Endothelial cell of umbilical vein (primary cell): ENCODE data around the gene ITPKA. TPM values are rescaled to one million over a fixed set of nuclear protein-coding genes. Genes with fewer than 3 reads are reported as not detected.

Source experiments
- BruUV-seq: library from RNA; stranded (reverse); fragments of 400-500 nt; replicated peaks from 2 replicates; lab custom pipeline; 2021; lab: Mats Ljungman, UMichigan
- CTCF ChIA-PET: fragments of 300-600, 350-600 bp; sonication (Branson Sonifier 250); formaldehyde crosslinking; loops from one replicate; lab custom pipeline; 2021; ENCODE audit warnings: antibody characterized with exemption, inconsistent platforms; lab: Charles Lee
- POLR2A ChIA-PET: fragments of 300-600, 350-600 bp; sonication (Branson Sonifier 250); formaldehyde crosslinking; loops from one replicate; lab custom pipeline; 2021; ENCODE audit warnings: antibody characterized with exemption, inconsistent platforms; lab: Charles Lee
- DNase-seq: peaks from one replicate; pipeline ENCODE4 v3.0.0-alpha.2; 2011; ENCODE audit warnings: low read depth, low spot score
- FAIRE-seq: peaks from 2 replicates; lab custom pipeline; 2011; peaks lifted over from hg19 to GRCh38; lab: Jason Lieb, UNC
- H2AFZ ChIP-seq: 2 replicates; pipeline ENCODE4 v1.6.0; 2012; ENCODE audit warnings: low read depth, low read length, control low read depth, inconsistent platforms
- H3K27ac ChIP-seq: 2 replicates; pipeline ENCODE4 v1.5.1; 2011; ENCODE audit warnings: low read depth, mild to moderate bottlenecking, control low read depth, low read length, moderate library complexity; ENCODE audit not compliant: insufficient read depth
- H3K27me3 ChIP-seq, 2 experiments: 2 replicates each; pipeline versions ENCODE4 v1.6.0 to v1.6.1; 2011; ENCODE audit warnings: low read length in 2 of 2, mixed read lengths in 1 of 2; ENCODE audit not compliant: control insufficient read depth in 2 of 2, insufficient read depth in 2 of 2
- H3K36me3 ChIP-seq, 2 experiments: 2 replicates in 1 of 2; 3 replicates in 1 of 2; pipeline ENCODE4 v1.5.1; 2011; ENCODE audit warnings: low read length in 2 of 2, mild to moderate bottlenecking in 1 of 2, moderate library complexity in 1 of 2; ENCODE audit not compliant: control insufficient read depth in 2 of 2, insufficient read depth in 2 of 2; ENCODE audit errors: extremely low read depth in 1 of 2
- H3K4me1 ChIP-seq: 3 replicates; pipeline ENCODE4 v1.5.1; 2011; ENCODE audit warnings: mild to moderate bottlenecking, low read length; ENCODE audit not compliant: control insufficient read depth, insufficient read depth; ENCODE audit errors: extremely low read depth
- H3K4me2 ChIP-seq: 2 replicates; pipeline ENCODE4 v1.6.1; 2011; ENCODE audit warnings: low read length, control low read depth, mixed read lengths; ENCODE audit not compliant: insufficient read depth
- H3K4me3 ChIP-seq, 3 experiments: fragments of 200-600 bp in 1 of 3; sonication (generic), shearing (Covaris generic) in 1 of 3; replicated peaks in 1 of 3; 2 replicates each; pipeline ENCODE4 v1.5.1; 2011 to 2016; ENCODE audit warnings: control low read depth in 3 of 3, low read length in 3 of 3, mild to moderate bottlenecking in 2 of 3, inconsistent platforms in 1 of 3, low read depth in 1 of 3, moderate library complexity in 1 of 3; ENCODE audit not compliant: insufficient read depth in 1 of 3
- H3K79me2 ChIP-seq: 2 replicates; pipeline ENCODE4 v1.6.0; 2012; ENCODE audit warnings: low read length, inconsistent platforms; ENCODE audit not compliant: control insufficient read depth, insufficient read depth
- H3K9ac ChIP-seq: replicated peaks from 2 replicates; pipeline ENCODE3; 2011; ENCODE audit warnings: low read length, control low read depth; ENCODE audit not compliant: insufficient read depth; ENCODE audit errors: extremely low read depth
- H3K9me1 ChIP-seq: replicated peaks from 3 replicates; pipeline ENCODE4 v1.6.0; 2011; ENCODE audit warnings: mild to moderate bottlenecking, low read length; ENCODE audit not compliant: control insufficient read depth, insufficient read depth; ENCODE audit errors: extremely low read depth
- H3K9me3 ChIP-seq: replicated peaks from 2 replicates; pipeline ENCODE4 v1.5.1; 2012; ENCODE audit warnings: low read length, inconsistent platforms; ENCODE audit not compliant: control insufficient read depth, insufficient read depth
- H4K20me1 ChIP-seq: replicated peaks from 2 replicates; pipeline ENCODE3; 2011; ENCODE audit warnings: mild to moderate bottlenecking, low read length; ENCODE audit not compliant: control insufficient read depth, insufficient read depth; ENCODE audit errors: extremely low read depth
- CTCF ChIP-seq, 2 donors: IDR thresholded peaks; 1 replicate in 1 of 2; 2 replicates in 1 of 2; pipeline ENCODE4 v1.5.1; 2011; ENCODE audit warnings: low read length in 2 of 2, mild to moderate bottlenecking in 2 of 2, moderate library complexity in 2 of 2, control low read depth in 1 of 2, inconsistent platforms in 1 of 2, low read depth in 1 of 2; ENCODE audit not compliant: insufficient read depth in 1 of 2; ENCODE audit errors: extremely low read depth in 1 of 2
- FOS ChIP-seq: IDR thresholded peaks from 2 replicates; pipeline ENCODE4 v1.6.1; 2011; ENCODE audit warnings: mild to moderate bottlenecking, low read length, moderate library complexity, borderline replicate concordance; ENCODE audit not compliant: insufficient read depth
- GATA2 ChIP-seq: IDR thresholded peaks from 2 replicates; pipeline ENCODE4 v1.7.0; 2011; ENCODE audit warnings: low read depth, mild to moderate bottlenecking, moderate library complexity, mixed read lengths, low read length; ENCODE audit not compliant: insufficient read length, insufficient read depth
- MYC ChIP-seq: IDR thresholded peaks from one replicate; pipeline ENCODE4 v1.6.1; 2011; ENCODE audit warnings: mild to moderate bottlenecking, low read depth, low read length
- POLR2AphosphoS5 ChIP-seq: IDR thresholded peaks from 2 replicates; pipeline ENCODE4 v1.6.1; 2012; ENCODE audit warnings: low read depth, mild to moderate bottlenecking, control low read depth, low read length, moderate library complexity; ENCODE audit not compliant: insufficient read depth
- dilution Hi-C: fragments of 300-500 bp; cut with MboI; formaldehyde crosslinking; loops from one replicate; pipeline ENCODE4 v1.15.0; 2019; ENCODE audit warnings: low sequenced_read_pairs; ENCODE audit not compliant: extremely low pct_ligation_motif_present
- intact Hi-C: fragments of 100-400 bp; cut with micrococcal nuclease; formaldehyde crosslinking; loops from one replicate; pipeline ENCODE4 v1.10.0; 2022
- polyA plus RNA-seq, 4 experiments: library from polyadenylated mRNA; depleted of rRNA in 3 of 4; stranded (reverse) in 3 of 4; unstranded in 1 of 4; fragments of >200 nt; gene quantifications; 2 replicates each; pipeline versions ENCODE4 v1.2.1 to v1.2.3, GENCODE V29; 2011 to 2012; ENCODE audit warnings: missing spikeins in 1 of 4
- total RNA-seq: library from RNA; stranded (reverse); gene quantifications from 2 replicates; pipeline ENCODE4 v1.2.3, GENCODE V29; 2021

Gene ITPKA
- total and polyA plus RNA-seq, 2 donors (not counting 3 experiments of a cell fraction or from before 2014, with no cell fraction given), result 0.14 to 0.66 TPM

- CTCF ChIA-PET, result interaction anchor here (0.9 to 1.0 kb wide), 2 partner anchors 27 to 39 kb away, joined by 3 to 6 read pairs; no protein-coding TSS in a partner anchor
- H3K9me1 ChIP-seq, result no peaks in the 10 kb centered on the region
- POLR2A ChIA-PET, result interaction anchor here (0.5 to 0.6 kb wide), 2 partner anchors 11 to 27 kb away, joined by 3 read pairs; partner anchors contain the start of gene ITPKA
- H3K36me3 ChIP-seq, result no peaks in the 10 kb centered on the region
- H4K20me1 ChIP-seq, result no peaks in the 10 kb centered on the region
- TF ChIP-seq FOS, result no peak
- no peak for TF ChIP-seq MYC
- no peak for TF ChIP-seq POLR2AphosphoS5
- TF ChIP-seq GATA2, result no peak
- TF ChIP-seq CTCF (IDR thresholded peaks at IDR 0.05; ENCODE audit: extremely low read depth in 1 of 2, insufficient read depth in 1 of 2, low read depth in 1 of 2, low read length in 2 of 2), result no peak
- intact Hi-C loops (loop anchor here (5.0 kb wide), 1 partner anchor 37 kb away; the partner anchor contains the start of gene RPAP1), dilution Hi-C loops (no loop called here)
- DNase-seq (no peak), FAIRE-seq (no peak)
- H3K4me3 ChIP-seq, result no peak overlapping the region
- H3K27ac ChIP-seq, result no peak overlapping the region
- H3K9me3 ChIP-seq, result no peaks in the 10 kb centered on the region
- peaks cover 25 to 27% of the 10 kb centered on the region in 2 experiments for H3K27me3 ChIP-seq
- H3K79me2 ChIP-seq, result no peaks in the 10 kb centered on the region
- H3K9ac ChIP-seq, result no peak overlapping the region
- BruUV-seq, result no TSS peak
- H3K4me2 ChIP-seq, result no peak overlapping the region
- no peak overlapping the region for H2AFZ ChIP-seq
- H3K4me1 ChIP-seq, result peaks cover 15% of the 10 kb centered on the region
These were observed 11.2 kb downstream of the ITPKA start for GRCh38 chr15:41504751-41505492.
